Measurements from ENCODE around the gene ISL2. TPM values are rescaled to one million over a fixed set of nuclear protein-coding genes. Genes with fewer than 3 reads are reported as not detected.

Gene ISL2
- total and polyA plus RNA-seq, 9 of the 15 experiments (the other 6 are each of a cell fraction or from before 2014, with no cell fraction given), result 0.15 to 23.7 (median 4.0) TPM

- TF ChIP-seq SRSF1 (IDR thresholded peaks at IDR 0.05; ENCODE audit: low read depth, low read length) (no peak), ZEB2 (IDR thresholded peaks at IDR 0.05) (no peak), ZNF79 (CRISPR knock-in tag; IDR thresholded peaks at IDR 0.05; ENCODE audit: low read depth) (no peak), REST (IDR thresholded peaks at IDR 0.05; ENCODE audit: borderline replicate concordance) (no peak), REST (CRISPR knock-in tag; IDR thresholded peaks at IDR 0.05; ENCODE audit: low read depth) (no peak), ZKSCAN1 (IDR thresholded peaks at IDR 0.05; ENCODE audit: low read depth, low read length) (no peak), CTCFL (IDR thresholded peaks at IDR 0.05; ENCODE audit: borderline replicate concordance, insufficient read depth, low read depth, low read length, poor library complexity, severe bottlenecking) (no peak), MTA3 (IDR thresholded peaks at IDR 0.05; ENCODE audit: borderline replicate concordance) (no peak), ZNF133 (CRISPR knock-in tag; IDR thresholded peaks at IDR 0.05) (no peak), PTRF (tag; IDR thresholded peaks at IDR 0.05) (no peak), CBX1 (IDR thresholded peaks at IDR 0.05; ENCODE audit: low read depth) (no peak), CREB3 (tag; conservative IDR thresholded peaks at IDR 0.05; ENCODE audit: low read depth) (no peak), SPI1 (IDR thresholded peaks at IDR 0.05; ENCODE audit: borderline replicate concordance, low read depth, low read length) (no peak; the same call in 1 of the 2 replicates), NR0B1 (IDR thresholded peaks at IDR 0.05; ENCODE audit: partially characterized antibody) (no peak), LEF1 (IDR thresholded peaks at IDR 0.05) (0 out of 2 replicates have a peak, but pooled peaks have one; percentile 18)
These were observed 604 bp downstream of the ISL2 start (continued) for GRCh38 chr15:76337059-76337695.
